Common myeloid progenitor, CD34-positive (primary cell): ENCODE data around the gene EFCAB6.

Source experiments
- CTCF ChIA-PET: fragments of 350-600 bp; sonication (Branson Sonifier 250); formaldehyde crosslinking; loops from one replicate; lab custom pipeline; 2021; ENCODE audit warnings: antibody characterized with exemption; lab: Charles Lee
- POLR2A ChIA-PET: fragments of 350-600 bp; sonication (Branson Sonifier 250); formaldehyde crosslinking; loops from one replicate; lab custom pipeline; 2021; ENCODE audit warnings: antibody characterized with exemption; lab: Charles Lee
- DNase-seq, 3 donors: peaks; one replicate each; pipeline versions ENCODE4 v3.0.0 to v3.0.0-alpha.2; 2013
- H3K27ac ChIP-seq, 2 experiments: 1 replicate in 1 of 2; 2 replicates in 1 of 2; pipeline ENCODE4 v1.7.0; 2013; ENCODE audit warnings: inconsistent platforms in 2 of 2, low read length in 2 of 2, mild to moderate bottlenecking in 2 of 2, low read depth in 1 of 2, moderate library complexity in 1 of 2; ENCODE audit not compliant: severe bottlenecking in 2 of 2, insufficient read depth in 1 of 2, poor library complexity in 1 of 2
- H3K27me3 ChIP-seq, 5 experiments: replicated peaks in 2 of 5; 1 replicate in 3 of 5; 2 replicates in 2 of 5; pipeline versions ENCODE4 v1.6.1 to v1.7.0; 2013; ENCODE audit warnings: low read length in 4 of 5, mild to moderate bottlenecking in 2 of 5, moderate library complexity in 2 of 5, inconsistent platforms in 1 of 5; ENCODE audit not compliant: insufficient read depth in 5 of 5, control insufficient read depth in 4 of 5
- H3K36me3 ChIP-seq, 4 experiments: 1 replicate in 2 of 4; 2 replicates in 2 of 4; pipeline versions ENCODE4 v1.6.1 to v1.7.0; 2013; ENCODE audit warnings: low read length in 3 of 4, control low read depth in 1 of 4, mild to moderate bottlenecking in 1 of 4; ENCODE audit not compliant: control insufficient read depth in 4 of 4, insufficient read depth in 4 of 4
- H3K4me1 ChIP-seq, 4 experiments: 1 replicate in 3 of 4; 2 replicates in 1 of 4; pipeline versions ENCODE4 v1.6.1 to v1.7.1; 2013; ENCODE audit warnings: low read length in 3 of 4, mild to moderate bottlenecking in 3 of 4, control low read depth in 1 of 4, inconsistent platforms in 1 of 4, moderate library complexity in 1 of 4; ENCODE audit not compliant: control insufficient read depth in 4 of 4, insufficient read depth in 4 of 4; ENCODE audit errors: control extremely low read depth in 1 of 4
- H3K4me3 ChIP-seq, 7 experiments: 1 replicate in 4 of 7; 2 replicates in 3 of 7; pipeline versions ENCODE4 v1.5.1 to v1.7.0; 2013; ENCODE audit warnings: mild to moderate bottlenecking in 7 of 7, low read length in 6 of 7, moderate library complexity in 6 of 7, inconsistent platforms in 2 of 7, low read depth in 2 of 7, control low read depth in 1 of 7; ENCODE audit not compliant: insufficient read depth in 4 of 7, control insufficient read depth in 1 of 7; ENCODE audit errors: extremely low read depth in 1 of 7
- H3K9me3 ChIP-seq, 5 experiments: 1 replicate in 4 of 5; 2 replicates in 1 of 5; pipeline versions ENCODE4 v1.6.1 to v1.7.1; 2013; ENCODE audit warnings: low read length in 4 of 5, mild to moderate bottlenecking in 2 of 5, inconsistent platforms in 1 of 5, low read depth in 1 of 5, moderate library complexity in 1 of 5; ENCODE audit not compliant: control insufficient read depth in 4 of 5, insufficient read depth in 2 of 5; ENCODE audit errors: control extremely low read depth in 1 of 5
- WGBS: methylation state at CpG from one replicate; pipeline ENCODE4 v1.1.5; 2013; ENCODE audit not compliant: insufficient coverage; 5-methylcytosine and 5-hydroxymethylcytosine counted together

The EFCAB6 gene

GRCh38 chr22:43535741-43536140 is 276.4 kb downstream of the EFCAB6 start:
- Histone ChIP-seq H3K9me3 (no peaks in the 10 kb centered on the region), H3K27me3 (no peaks in the 10 kb centered on the region), H3K36me3 (no peaks in the 10 kb centered on the region), H3K4me1 (no peaks in the 10 kb centered on the region), H3K27ac (no peak overlapping the region), H3K4me3 (no peak overlapping the region)
- DNase-seq = no peak
- POLR2A ChIA-PET = no interaction called here
- CTCF ChIA-PET = no interaction called here
- WGBS = 80% methylated on average over 5 of the region's 5 CpGs

- no peaks in the 10 kb centered on the region for H3K36me3 ChIP-seq
- ChIA-PET CTCF (no interaction called here), POLR2A (no interaction called here)
- no peak overlapping the region for H3K4me3 ChIP-seq
- H3K4me1 ChIP-seq = no peaks in the 10 kb centered on the region
- WGBS = 100% methylated on average over 6 of the region's 7 CpGs
- no peak overlapping the region for H3K27ac ChIP-seq
- peaks cover 0 to 1% (median 0%) of the 10 kb centered on the region in 5 experiments for H3K27me3 ChIP-seq
- H3K9me3 ChIP-seq = no peaks in the 10 kb centered on the region
- DNase-seq = no peak
Observed at GRCh38 chr22:43535336-43535735, 276.8 kb downstream of the EFCAB6 start.

- ChIA-PET POLR2A (no interaction called here), CTCF (no interaction called here)
- H3K27ac ChIP-seq = no peak overlapping the region
- peaks cover 0 to 1% (median 0%) of the 10 kb centered on the region in 5 experiments for H3K27me3 ChIP-seq
- no peak for DNase-seq
- H3K4me3 ChIP-seq = no peak overlapping the region
- H3K4me1 ChIP-seq = no peaks in the 10 kb centered on the region
- whole genome bisulfite sequencing = 96% methylated on average over 5 of the region's 6 CpGs
- H3K9me3 ChIP-seq = no peaks in the 10 kb centered on the region
- H3K36me3 ChIP-seq = no peaks in the 10 kb centered on the region
Observed at GRCh38 chr22:43534916-43535315, 277.2 kb downstream of the EFCAB6 start.

GRCh38 chr22:43533656-43534428 is 278.3 kb downstream of the EFCAB6 start:
- no peaks in the 10 kb centered on the region for H3K9me3 ChIP-seq
- H3K36me3 ChIP-seq = no peaks in the 10 kb centered on the region
- WGBS = 100% methylated on average over 10 of the region's 10 CpGs
- ChIA-PET CTCF (no interaction called here), POLR2A (no interaction called here)
- DNase-seq = no peak
- no peak overlapping the region for H3K4me3 ChIP-seq
- H3K27me3 ChIP-seq = peaks cover 0 to 1% (median 0%) of the 10 kb centered on the region in 5 experiments
- H3K27ac ChIP-seq = no peak overlapping the region
- H3K4me1 ChIP-seq = peaks cover 0 to 4% (median 1%) of the 10 kb centered on the region in 4 experiments

GRCh38 chr22:43533156-43533530 is 279.0 kb downstream of the EFCAB6 start:
- Histone ChIP-seq H3K4me3 (no peak overlapping the region), H3K27ac (no peak overlapping the region), H3K9me3 (no peaks in the 10 kb centered on the region), H3K4me1 (peaks cover 0 to 5% (median 2%) of the 10 kb centered on the region in 4 experiments), H3K27me3 (peaks cover 0 to 1% (median 0%) of the 10 kb centered on the region in 5 experiments), H3K36me3 (no peaks in the 10 kb centered on the region)
- DNase-seq = no peak
- 84% methylated on average over 2 of the region's 3 CpGs for WGBS
- ChIA-PET POLR2A (no interaction called here), CTCF (no interaction called here)

- Histone ChIP-seq H3K4me3 (no peak overlapping the region), H3K27me3 (peaks cover 0 to 1% (median 0%) of the 10 kb centered on the region in 5 experiments), H3K9me3 (no peaks in the 10 kb centered on the region), H3K27ac (no peak overlapping the region), H3K4me1 (peaks cover 0 to 5% (median 2%) of the 10 kb centered on the region in 4 experiments), H3K36me3 (no peaks in the 10 kb centered on the region)
- DNase-seq = no peak
- 92% methylated on average over 14 of the region's 17 CpGs for WGBS
- POLR2A ChIA-PET = no interaction called here
- CTCF ChIA-PET = no interaction called here
Observed at GRCh38 chr22:43532301-43533155, 279.6 kb downstream of the EFCAB6 start.

- no peaks in the 10 kb centered on the region for H3K36me3 ChIP-seq
- CTCF ChIA-PET = no interaction called here
- no peak overlapping the region for H3K27ac ChIP-seq
- no peak for DNase-seq
- peaks cover 0 to 5% (median 2%) of the 10 kb centered on the region in 4 experiments for H3K4me1 ChIP-seq
- POLR2A ChIA-PET = no interaction called here
- H3K27me3 ChIP-seq = peaks cover 0 to 1% (median 0%) of the 10 kb centered on the region in 5 experiments
- 86% methylated on average over 3 of the region's 4 CpGs for WGBS
- H3K4me3 ChIP-seq = no peak overlapping the region
- no peaks in the 10 kb centered on the region for H3K9me3 ChIP-seq
Observed at GRCh38 chr22:43531651-43532050, 280.5 kb downstream of the EFCAB6 start.
